Measurements from ENCODE around the gene NOP9.

Gene NOP9

GRCh38 chr14:24325963-24326362 is 26.3 kb downstream of the NOP9 start:
- DNase-seq (ENCODE audit: low spot score), result no peak

GRCh38 chr14:24327303-24327702 is 27.7 kb downstream of the NOP9 start:
- no peak for DNase-seq (ENCODE audit: low spot score)

- DNase-seq (ENCODE audit: low spot score), result peak; percentile 25
Observed at GRCh38 chr14:24327914-24328313, 28.3 kb downstream of the NOP9 start.

- DNase-seq (ENCODE audit: low spot score), result no peak
Observed at GRCh38 chr14:24329073-24329663, 29.5 kb downstream of the NOP9 start.

GRCh38 chr14:24329736-24330135 is 30.1 kb downstream of the NOP9 start:
- DNase-seq (ENCODE audit: low spot score), result peak; percentile 74

GRCh38 chr14:24330973-24331674 is 31.5 kb downstream of the NOP9 start:
- no peak for DNase-seq (ENCODE audit: low spot score)

- DNase-seq (ENCODE audit: low spot score), result no peak
Observed at GRCh38 chr14:24331731-24332267, 32.1 kb downstream of the NOP9 start.

- DNase-seq (ENCODE audit: low spot score), result peak; percentile 93
Observed at GRCh38 chr14:24332268-24332993, 32.8 kb downstream of the NOP9 start.

GRCh38 chr14:24334431-24335291 is 35.0 kb downstream of the NOP9 start, which contains the start of gene ADCY4:
Gene ADCY4 (minus strand): TSS chr14:24335071. CDS start chr14:24334652, 419 bp downstream.
- DNase-seq (ENCODE audit: low spot score), result peak; percentile 22

- no peak for DNase-seq (ENCODE audit: low spot score)
Observed at GRCh38 chr14:24335461-24336171, 36.0 kb downstream of the NOP9 start.

GRCh38 chr14:24337144-24337823 is 37.6 kb downstream of the NOP9 start:
- DNase-seq (ENCODE audit: low spot score), result no peak

- DNase-seq (ENCODE audit: low spot score), result no peak
Observed at GRCh38 chr14:24337824-24338175, 38.1 kb downstream of the NOP9 start.

- no peak for DNase-seq (ENCODE audit: low spot score)
Observed at GRCh38 chr14:24338843-24339242, 39.2 kb downstream of the NOP9 start.

- peak; percentile 75 for DNase-seq (ENCODE audit: low spot score)
Observed at GRCh38 chr14:24339284-24340151, 39.9 kb downstream of the NOP9 start, which contains the start of gene RIPK3. Gene RIPK3 (minus strand): TSS chr14:24339991. CDS start chr14:24339826, 165 bp downstream.

- no peak for DNase-seq (ENCODE audit: low spot score)
Observed at GRCh38 chr14:24340606-24341005, 41.0 kb downstream of the NOP9 start.

- no peak for DNase-seq (ENCODE audit: low spot score)
Observed at GRCh38 chr14:24342889-24343288, 43.2 kb downstream of the NOP9 start.

- no peak for DNase-seq (ENCODE audit: low spot score)
Observed at GRCh38 chr14:24343795-24344660, 44.4 kb downstream of the NOP9 start.

- DNase-seq (ENCODE audit: low spot score), result no peak
Observed at GRCh38 chr14:24347134-24347533, 47.5 kb downstream of the NOP9 start.

- DNase-seq (ENCODE audit: low spot score), result no peak
Observed at GRCh38 chr14:24348186-24348585, 48.5 kb downstream of the NOP9 start.
